ENCODE results near the gene GRM4. TPM values are rescaled to one million over a fixed set of nuclear protein-coding genes. Genes with fewer than 3 reads are reported as not detected.

Gene GRM4
- total RNA-seq, 1 donor from 2014 or later: 1.2 TPM

- H3K9ac ChIP-seq: no peak overlapping the region
- peaks cover 4% of the 10 kb centered on the region for H3K9me3 ChIP-seq (ENCODE audit: low read depth)
- H3K79me2 ChIP-seq (ENCODE audit: low read depth): no peaks in the 10 kb centered on the region
- no peak overlapping the region for H3K4me3 ChIP-seq
- peaks cover 20% of the 10 kb centered on the region for H3K27me3 ChIP-seq
- H3K4me2 ChIP-seq: no peak overlapping the region
- H2AFZ ChIP-seq (replicated peaks): no peak overlapping the region
- H3K36me3 ChIP-seq: no peaks in the 10 kb centered on the region
- H3K27me3 Mint-ChIP-seq (ENCODE audit: insufficient read depth, low read depth): peaks cover 12% of the 10 kb centered on the region
- H3K27ac ChIP-seq: no peak overlapping the region
- no peaks in the 10 kb centered on the region for H3K36me3 Mint-ChIP-seq
- no peak overlapping the region for H3K4me3 Mint-ChIP-seq
- no peaks in the 10 kb centered on the region for H3K4me1 Mint-ChIP-seq
- no peak for TF ChIP-seq EZH2 (IDR thresholded peaks at IDR 0.05)
- TF ChIP-seq EZH2phosphoT487 (IDR thresholded peaks at IDR 0.05): no peak
- TF ChIP-seq CTCF (IDR thresholded peaks at IDR 0.05): no peak
- no peaks in the 10 kb centered on the region for H4K20me1 ChIP-seq (ENCODE audit: low read depth)
- no peak overlapping the region for H3K27ac Mint-ChIP-seq
- H3F3A ChIP-seq (ENCODE audit: low read depth): no peaks in the 10 kb centered on the region
- H3K9me3 Mint-ChIP-seq: peaks cover 13% of the 10 kb centered on the region
- DNase-seq (ENCODE audit: low spot score): no peak
- H3K4me1 ChIP-seq: no peaks in the 10 kb centered on the region
Observed at GRCh38 chr6:34159844-34160243, 14.0 kb upstream of the GRM4 start.

GRCh38 chr6:34158876-34159275, 13.0 kb upstream of the GRM4 start:
- no peak overlapping the region for H3K4me2 ChIP-seq
- H4K20me1 ChIP-seq (ENCODE audit: low read depth): no peaks in the 10 kb centered on the region
- H3K4me1 Mint-ChIP-seq: peaks cover 4% of the 10 kb centered on the region
- H3K36me3 Mint-ChIP-seq: no peaks in the 10 kb centered on the region
- H3K4me3 Mint-ChIP-seq: no peak overlapping the region
- H3K27me3 Mint-ChIP-seq (ENCODE audit: insufficient read depth, low read depth): peaks cover 18% of the 10 kb centered on the region
- H3K27ac ChIP-seq: no peak overlapping the region
- H3K9ac ChIP-seq: no peak overlapping the region
- no peaks in the 10 kb centered on the region for H3K36me3 ChIP-seq
- H3K9me3 ChIP-seq (ENCODE audit: low read depth): peaks cover 4% of the 10 kb centered on the region
- H3K79me2 ChIP-seq (ENCODE audit: low read depth): no peaks in the 10 kb centered on the region
- peaks cover 13% of the 10 kb centered on the region for H3K9me3 Mint-ChIP-seq
- no peak for TF ChIP-seq EZH2phosphoT487 (IDR thresholded peaks at IDR 0.05)
- no peak for TF ChIP-seq CTCF (IDR thresholded peaks at IDR 0.05)
- no peak for TF ChIP-seq EZH2 (IDR thresholded peaks at IDR 0.05)
- H3K27me3 ChIP-seq: peaks cover 29% of the 10 kb centered on the region
- H3K4me1 ChIP-seq: no peaks in the 10 kb centered on the region
- no peak for DNase-seq (ENCODE audit: low spot score)
- H3K27ac Mint-ChIP-seq: no peak overlapping the region
- no peak overlapping the region for H2AFZ ChIP-seq (replicated peaks)
- no peaks in the 10 kb centered on the region for H3F3A ChIP-seq (ENCODE audit: low read depth)
- no peak overlapping the region for H3K4me3 ChIP-seq

GRCh38 chr6:34157851-34158250, 12.0 kb upstream of the GRM4 start:
- H3K4me1 ChIP-seq: no peaks in the 10 kb centered on the region
- no peak overlapping the region for H3K4me3 ChIP-seq
- H3K4me1 Mint-ChIP-seq: peaks cover 4% of the 10 kb centered on the region
- H3K4me2 ChIP-seq: no peak overlapping the region
- H3K27ac Mint-ChIP-seq: no peak overlapping the region
- no peak overlapping the region for H3K9ac ChIP-seq
- peaks cover 4% of the 10 kb centered on the region for H3K9me3 ChIP-seq (ENCODE audit: low read depth)
- peaks cover 39% of the 10 kb centered on the region for H3K27me3 ChIP-seq
- H3K27ac ChIP-seq: no peak overlapping the region
- no peaks in the 10 kb centered on the region for H3K79me2 ChIP-seq (ENCODE audit: low read depth)
- no peaks in the 10 kb centered on the region for H3K36me3 Mint-ChIP-seq
- no peaks in the 10 kb centered on the region for H3F3A ChIP-seq (ENCODE audit: low read depth)
- H3K36me3 ChIP-seq: no peaks in the 10 kb centered on the region
- no peak overlapping the region for H3K4me3 Mint-ChIP-seq
- H3K27me3 Mint-ChIP-seq (ENCODE audit: insufficient read depth, low read depth): peaks cover 23% of the 10 kb centered on the region
- no peaks in the 10 kb centered on the region for H4K20me1 ChIP-seq (ENCODE audit: low read depth)
- DNase-seq (ENCODE audit: low spot score): no peak
- peaks cover 13% of the 10 kb centered on the region for H3K9me3 Mint-ChIP-seq
- no peak overlapping the region for H2AFZ ChIP-seq (replicated peaks)
- TF ChIP-seq EZH2phosphoT487 (IDR thresholded peaks at IDR 0.05) (no peak), CTCF (IDR thresholded peaks at IDR 0.05) (no peak), EZH2 (IDR thresholded peaks at IDR 0.05) (no peak)
